GM12872 (cell line): ENCODE data around the gene TIMM13.

Experiments
- CTCF ChIP-seq: IDR thresholded peaks from 3 replicates; pipeline ENCODE4 v1.5.1; 2011; ENCODE audit warnings: low read depth, mild to moderate bottlenecking, low read length, moderate library complexity; ENCODE audit not compliant: insufficient read depth

Gene TIMM13

GRCh38 chr19:2424686-2425621 lies 2.4 kb downstream of the TIMM13 start:
- no peak for TF ChIP-seq CTCF

- TF ChIP-seq CTCF = no peak
Observed at GRCh38 chr19:2423915-2424685, 3.3 kb downstream of the TIMM13 start.

GRCh38 chr19:2423071-2423914 lies 4.1 kb downstream of the TIMM13 start:
- TF ChIP-seq CTCF = no peak

- TF ChIP-seq CTCF = no peak
Observed at GRCh38 chr19:2421581-2422306, 5.6 kb downstream of the TIMM13 start.

GRCh38 chr19:2420490-2420889 lies 6.9 kb downstream of the TIMM13 start:
- TF ChIP-seq CTCF = no peak

GRCh38 chr19:2419754-2420153 lies 7.6 kb downstream of the TIMM13 start:
- TF ChIP-seq CTCF = no peak
